GM12878 (cell line): ENCODE data around the gene TPRN. TPM values are rescaled to one million over a fixed set of nuclear protein-coding genes. Genes with fewer than 3 reads are reported as not detected.

Experiments used
- ATAC-seq: fragments of 200-7000 bp; cut with Tn5 transposase; 3 replicates; pipeline ENCODE4 v1.9.1; 2020; ENCODE audit warnings: mild to moderate bottlenecking, moderate library complexity
- BruUV-seq: library from RNA; stranded (reverse); fragments of 400-500 nt; replicated peaks from 2 replicates; lab custom pipeline; 2021; lab: Mats Ljungman, UMichigan
- CTCF ChIA-PET: fragments of 300-600 bp; sonication (Branson Sonifier 250); formaldehyde crosslinking; extraction: SDS; loops from one replicate; lab custom pipeline; 2021; ENCODE audit warnings: inconsistent platforms; lab: Yijun Ruan, JAX
- POLR2A ChIA-PET: fragments of 350-600 bp; formaldehyde crosslinking; extraction: SDS; loops from one replicate; lab custom pipeline; 2021; ENCODE audit warnings: inconsistent platforms; lab: Charles Lee
- RAD21 ChIA-PET: fragments of 300-600 bp; sonication (Branson Sonifier 250); formaldehyde crosslinking; loops from one replicate; lab custom pipeline; 2023; ENCODE audit warnings: antibody characterized with exemption; ENCODE audit not compliant: unreplicated experiment; lab: Charles Lee
- SMC1A ChIA-PET: fragments of 300-600 bp; sonication (Branson Sonifier 250); formaldehyde crosslinking; loops from one replicate; lab custom pipeline; 2023; ENCODE audit not compliant: unreplicated experiment, uncharacterized antibody; lab: Charles Lee
- DNase-seq: peaks from one replicate; pipeline ENCODE4 v3.0.0-alpha.2; 2011; ENCODE audit warnings: low read depth, low spot score
- FAIRE-seq: peaks from 3 replicates; lab custom pipeline; 2011; peaks lifted over from hg19 to GRCh38; lab: Jason Lieb, UNC
- H2AFZ ChIP-seq: 2 replicates; pipeline ENCODE4 v1.6.0; 2011; ENCODE audit warnings: low read depth, low read length, control low read depth; ENCODE audit not compliant: control insufficient read depth
- H3K27ac ChIP-seq: 2 replicates; pipeline ENCODE4 v1.5.1; 2011; ENCODE audit warnings: control low read depth; ENCODE audit not compliant: control insufficient read depth, insufficient read depth
- H3K27me3 ChIP-seq, 2 experiments: replicated peaks in 1 of 2; 2 replicates each; pipeline versions ENCODE4 v1.6.0 to v1.6.1; 2011; ENCODE audit warnings: low read length in 1 of 2; ENCODE audit not compliant: control insufficient read depth in 2 of 2, insufficient read depth in 2 of 2
- H3K36me3 ChIP-seq, 2 experiments: 2 replicates each; pipeline ENCODE4 v1.5.1; 2011; ENCODE audit warnings: low read length in 1 of 2; ENCODE audit not compliant: control insufficient read depth in 2 of 2, insufficient read depth in 2 of 2
- H3K4me1 ChIP-seq: 2 replicates; pipeline ENCODE4 v1.6.1; 2011; ENCODE audit warnings: mild to moderate bottlenecking, low read length, moderate library complexity, mixed read lengths; ENCODE audit not compliant: control insufficient read depth, insufficient read depth
- H3K4me2 ChIP-seq: 2 replicates; pipeline ENCODE4 v1.6.0; 2011; ENCODE audit warnings: control low read depth; ENCODE audit not compliant: control insufficient read depth, insufficient read depth
- H3K4me3 ChIP-seq: fragments of 200-600 bp; sonication (generic); 2 replicates; pipeline ENCODE4 v1.5.1; 2016
- H3K79me2 ChIP-seq: 2 replicates; pipeline ENCODE4 v1.6.0; 2011; ENCODE audit warnings: low read length; ENCODE audit not compliant: control insufficient read depth, insufficient read depth
- H3K9ac ChIP-seq: 2 replicates; pipeline ENCODE4 v1.8.0; 2011; ENCODE audit warnings: low read length, control low read depth, mixed read lengths; ENCODE audit not compliant: control insufficient read depth, insufficient read depth
- H3K9me3 ChIP-seq: replicated peaks from 3 replicates; pipeline ENCODE4 v1.5.1; 2011; ENCODE audit warnings: mild to moderate bottlenecking, low read length; ENCODE audit not compliant: control insufficient read depth, insufficient read depth
- H4K20me1 ChIP-seq: 2 replicates; pipeline ENCODE4 v1.6.0; 2011; ENCODE audit not compliant: control insufficient read depth, insufficient read depth
- ATF3 ChIP-seq: IDR thresholded peaks from 2 replicates; pipeline ENCODE4 v1.6.1; 2011; ENCODE audit warnings: low read depth, mild to moderate bottlenecking, low read length, moderate library complexity, borderline replicate concordance; ENCODE audit errors: extremely low read depth
- BHLHE40 ChIP-seq, 2 experiments: fragments of 450-650 bp in 1 of 2; IDR thresholded peaks; 2 replicates each; pipeline ENCODE4 v1.6.1; 2011 to 2017; ENCODE audit warnings: low read depth in 2 of 2, borderline replicate concordance in 1 of 2, improper control_type of control experiment in 1 of 2, low read length in 1 of 2, mild to moderate bottlenecking in 1 of 2
- CREM ChIP-seq: IDR thresholded peaks from 2 replicates; pipeline ENCODE4 v1.6.1; 2014; ENCODE audit warnings: antibody characterized with exemption, low read depth
- HDGF ChIP-seq: fragments of 450-650 bp; IDR thresholded peaks from 2 replicates; pipeline ENCODE4 v1.6.1; 2016; ENCODE audit warnings: antibody characterized with exemption
- JUND ChIP-seq: IDR thresholded peaks from 2 replicates; pipeline ENCODE4 v1.6.1; 2012; ENCODE audit warnings: low read depth, mild to moderate bottlenecking, low read length, improper control_type of control experiment, moderate library complexity
- KDM1A ChIP-seq: fragments of 200-600 bp; sonication (generic); IDR thresholded peaks from 2 replicates; pipeline ENCODE4 v1.6.1; 2016; ENCODE audit warnings: borderline replicate concordance
- LARP7 ChIP-seq: fragments of 450-650 bp; IDR thresholded peaks from 2 replicates; pipeline ENCODE4 v1.6.1; 2017; ENCODE audit warnings: mild to moderate bottlenecking
- MXI1 ChIP-seq: fragments of 150-350 bp; IDR thresholded peaks from 2 replicates; pipeline ENCODE4 v1.6.1; 2011; ENCODE audit warnings: low read depth, mild to moderate bottlenecking, inconsistent platforms, low read length, improper control_type of control experiment
- MYC ChIP-seq: IDR thresholded peaks from 2 replicates; pipeline ENCODE4 v1.6.1; 2011; ENCODE audit warnings: mild to moderate bottlenecking, low read length, moderate library complexity, inconsistent platforms; ENCODE audit not compliant: insufficient read depth, insufficient replicate concordance, insufficient read length, severe bottlenecking
- NFIC ChIP-seq: IDR thresholded peaks from 2 replicates; pipeline ENCODE4 v1.6.1; 2012; ENCODE audit warnings: low read depth, mild to moderate bottlenecking, inconsistent platforms, low read length, moderate library complexity
- PAX5 ChIP-seq: IDR thresholded peaks from 2 replicates; pipeline ENCODE4 v1.6.1; 2011; ENCODE audit warnings: low read depth, low read length, borderline replicate concordance
- RAD21 ChIP-seq: IDR thresholded peaks from 2 replicates; pipeline ENCODE4 v1.6.1; 2011; ENCODE audit warnings: mild to moderate bottlenecking, low read depth, low read length, moderate library complexity; ENCODE audit not compliant: insufficient read depth
- RBBP5 ChIP-seq: fragments of 200-600 bp; sonication (generic); conservative IDR thresholded peaks from 2 replicates; pipeline ENCODE4 v1.6.1; 2016
- RELB ChIP-seq: fragments of 450-650 bp; IDR thresholded peaks from 2 replicates; pipeline ENCODE4 v1.6.1; 2017; ENCODE audit warnings: low read depth, mild to moderate bottlenecking, moderate library complexity
- STAT1 ChIP-seq: fragments of 450-650 bp; conservative IDR thresholded peaks from 2 replicates; pipeline ENCODE4 v1.6.1; 2014; ENCODE audit warnings: antibody characterized with exemption, mild to moderate bottlenecking
- ZBED1 ChIP-seq: IDR thresholded peaks from 2 replicates; pipeline ENCODE4 v1.6.1; 2016; ENCODE audit warnings: borderline replicate concordance
- ZZZ3 ChIP-seq: IDR thresholded peaks from 2 replicates; pipeline ENCODE4 v1.6.1; 2011; ENCODE audit warnings: low read depth; ENCODE audit not compliant: control insufficient read depth, insufficient read length
- WGBS: methylation state at CpG from one replicate; pipeline ENCODE4 v1.1.6; 2016; ENCODE audit warnings: low lambda C conversion rate; ENCODE audit not compliant: insufficient replicate concordance, insufficient coverage; ENCODE audit errors: missing lambda C conversion rate; 5-methylcytosine and 5-hydroxymethylcytosine counted together
- in situ Hi-C: fragments of 300-500 bp; cut with MboI; formaldehyde crosslinking; loops from 9 replicates; pipeline ENCODE4 v1.14.3; 2018; ENCODE audit warnings: mixed read lengths
- intact Hi-C: fragments of 100-400 bp; cut with micrococcal nuclease; formaldehyde crosslinking; loops from one replicate; pipeline ENCODE4 v1.14.2; 2022; ENCODE audit not compliant: unreplicated experiment
- polyA plus RNA-seq, 11 experiments: library from polyadenylated mRNA; depleted of rRNA in 4 of 11; unstranded in 6 of 11; stranded (reverse) in 5 of 11; fragments of >200 nt; fragmentation: Nextera tagmentation in 4 of 11; fragmentation: Illumina TruSeq in 1 of 11; extraction: Ambion mirVana in 4 of 11; extraction: Trizol in 1 of 11; gene quantifications; 1 replicate in 1 of 11; 2 replicates in 10 of 11; pipeline versions ENCODE4 v1.2.1 to v1.2.3, GENCODE V29; 2011 to 2016; ENCODE audit warnings: inconsistent platforms in 2 of 11, missing spikeins in 2 of 11, low read depth in 1 of 11
- total RNA-seq, 4 experiments: library from RNA; depleted of rRNA in 3 of 4; stranded (reverse); fragments of >200 nt in 3 of 4; fragmentation: Illumina TruSeq in 1 of 4; extraction: Trizol in 1 of 4; gene quantifications; 2 replicates each; pipeline versions ENCODE4 v1.2.1 to v1.2.3, GENCODE V29; 2013 to 2021
- TF ChIP-seq, protein P1 (sequence below): fragments of 450-650 bp; IDR thresholded peaks from 2 replicates; pipeline ENCODE4 v1.6.1; 2017; ENCODE audit warnings: mild to moderate bottlenecking, low read depth, inconsistent platforms; ENCODE audit not compliant: poor library complexity, severe bottlenecking
- TF ChIP-seq, protein P2 (sequence below): fragments of 450-650 bp; IDR thresholded peaks from 2 replicates; pipeline ENCODE4 v1.6.1; 2014; ENCODE audit warnings: mild to moderate bottlenecking

Gene TPRN
- total and polyA plus RNA-seq, 10 of the 15 experiments (the other 5 are each of a cell fraction or from before 2014, with no cell fraction given) = 0.18 to 19.5 (median 3.1) TPM

GRCh38 chr9:137229903-137230704, 29.6 kb upstream of the TPRN start:
- TF ChIP-seq RAD21 = no peak
- no peak for TF ChIP-seq STAT1
- TF ChIP-seq RBBP5 = no peak
- no peak for TF ChIP-seq MXI1
- TF ChIP-seq LARP7 = no peak
- no peak for TF ChIP-seq PAX5
- TF ChIP-seq, protein P1, sequence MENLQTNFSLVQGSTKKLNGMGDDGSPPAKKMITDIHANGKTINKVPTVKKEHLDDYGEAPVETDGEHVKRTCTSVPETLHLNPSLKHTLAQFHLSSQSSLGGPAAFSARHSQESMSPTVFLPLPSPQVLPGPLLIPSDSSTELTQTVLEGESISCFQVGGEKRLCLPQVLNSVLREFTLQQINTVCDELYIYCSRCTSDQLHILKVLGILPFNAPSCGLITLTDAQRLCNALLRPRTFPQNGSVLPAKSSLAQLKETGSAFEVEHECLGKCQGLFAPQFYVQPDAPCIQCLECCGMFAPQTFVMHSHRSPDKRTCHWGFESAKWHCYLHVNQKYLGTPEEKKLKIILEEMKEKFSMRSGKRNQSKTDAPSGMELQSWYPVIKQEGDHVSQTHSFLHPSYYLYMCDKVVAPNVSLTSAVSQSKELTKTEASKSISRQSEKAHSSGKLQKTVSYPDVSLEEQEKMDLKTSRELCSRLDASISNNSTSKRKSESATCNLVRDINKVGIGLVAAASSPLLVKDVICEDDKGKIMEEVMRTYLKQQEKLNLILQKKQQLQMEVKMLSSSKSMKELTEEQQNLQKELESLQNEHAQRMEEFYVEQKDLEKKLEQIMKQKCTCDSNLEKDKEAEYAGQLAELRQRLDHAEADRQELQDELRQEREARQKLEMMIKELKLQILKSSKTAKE = no peak
- TF ChIP-seq BHLHE40 (IDR thresholded peaks at IDR 0.05; ENCODE audit: borderline replicate concordance in 1 of 2, low read depth in 2 of 2, low read length in 1 of 2) = no peak
- no peak for TF ChIP-seq ATF3
- TF ChIP-seq, protein P2, sequence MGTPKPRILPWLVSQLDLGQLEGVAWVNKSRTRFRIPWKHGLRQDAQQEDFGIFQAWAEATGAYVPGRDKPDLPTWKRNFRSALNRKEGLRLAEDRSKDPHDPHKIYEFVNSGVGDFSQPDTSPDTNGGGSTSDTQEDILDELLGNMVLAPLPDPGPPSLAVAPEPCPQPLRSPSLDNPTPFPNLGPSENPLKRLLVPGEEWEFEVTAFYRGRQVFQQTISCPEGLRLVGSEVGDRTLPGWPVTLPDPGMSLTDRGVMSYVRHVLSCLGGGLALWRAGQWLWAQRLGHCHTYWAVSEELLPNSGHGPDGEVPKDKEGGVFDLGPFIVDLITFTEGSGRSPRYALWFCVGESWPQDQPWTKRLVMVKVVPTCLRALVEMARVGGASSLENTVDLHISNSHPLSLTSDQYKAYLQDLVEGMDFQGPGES = no peak
- TF ChIP-seq JUND = no peak
- no peak for TF ChIP-seq CREM
- TF ChIP-seq KDM1A = no peak
- no peak for TF ChIP-seq ZZZ3
- TF ChIP-seq MYC = no peak
- TF ChIP-seq HDGF = no peak
- TF ChIP-seq NFIC = no peak
- TF ChIP-seq RELB = no peak
- no peak for TF ChIP-seq ZBED1
- TF ChIP-seq, all 136 proteins: peak for 0
- Histone ChIP-seq H3K36me3 (no peaks in the 10 kb centered on the region), H3K4me2 (no peak overlapping the region), H3K27ac (no peak overlapping the region), H3K4me1 (peaks cover 1% of the 10 kb centered on the region; the same call in 1 of the 2 replicates), H3K9me3 (no peaks in the 10 kb centered on the region), H3K27me3 (no peaks in the 10 kb centered on the region), H3K9ac (no peak overlapping the region), H2AFZ (no peak overlapping the region), H3K4me3 (no peak overlapping the region), H4K20me1 (no peaks in the 10 kb centered on the region), H3K79me2 (no peaks in the 10 kb centered on the region)
- no peak for FAIRE-seq
- RAD21 ChIA-PET = interaction anchor here (0.8 kb wide), 1 partner anchor 41 kb away, joined by 3 read pairs; the partner anchor contains the start of genes ANAPC2 and SSNA1
- no peak for DNase-seq
- SMC1A ChIA-PET = no interaction called here
- intact Hi-C loops = loop anchor here (10.0 kb wide), 1 partner anchor 185 kb away; the partner anchor contains the start of gene NPDC1
- CTCF ChIA-PET = interaction anchor here (1.2 kb wide), 1 partner anchor 110 kb away, joined by 4 read pairs; no protein-coding TSS in a partner anchor
- 30% methylated on average over 31 of the region's 31 CpGs for WGBS
- no peak for ATAC-seq
- BruUV-seq = no TSS peak
- POLR2A ChIA-PET = interaction anchor here (0.8 to 1.2 kb wide), 2 partner anchors 10 to 41 kb away, joined by 3 read pairs; partner anchors contain the start of genes SSNA1 and TUBB4B
- in situ Hi-C loops = loop anchor here (5.0 kb wide), 1 partner anchor 108 kb away; no protein-coding TSS in a partner anchor
